ENCODE results near the gene TMPRSS11B.
"Not testable (repeated sequence)": the region's sequence is repeated elsewhere in the genome, so short reads cannot be mapped to it uniquely, and the experiment has no call there.

The TMPRSS11B gene

DNA sequence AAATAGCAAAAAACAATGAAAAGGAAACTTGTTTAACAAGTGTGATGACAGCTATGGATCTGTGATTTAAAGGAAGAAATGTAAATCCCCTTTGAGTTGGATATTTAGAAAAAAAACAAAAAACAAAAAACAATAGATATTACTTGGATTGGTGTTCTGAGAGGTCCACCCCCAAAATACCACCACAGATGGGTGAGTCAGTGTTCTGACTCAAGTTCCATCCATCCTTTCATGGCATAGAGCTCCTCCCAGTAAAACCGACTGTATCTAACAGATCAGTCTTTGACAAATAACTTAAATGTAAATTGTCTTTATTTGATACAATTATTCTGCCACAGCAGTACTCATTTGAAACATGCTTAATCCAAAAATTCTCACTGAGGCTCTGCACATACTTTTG is 27.4 kb downstream of the TMPRSS11B start:
- DNase-seq = no peak

DNA sequence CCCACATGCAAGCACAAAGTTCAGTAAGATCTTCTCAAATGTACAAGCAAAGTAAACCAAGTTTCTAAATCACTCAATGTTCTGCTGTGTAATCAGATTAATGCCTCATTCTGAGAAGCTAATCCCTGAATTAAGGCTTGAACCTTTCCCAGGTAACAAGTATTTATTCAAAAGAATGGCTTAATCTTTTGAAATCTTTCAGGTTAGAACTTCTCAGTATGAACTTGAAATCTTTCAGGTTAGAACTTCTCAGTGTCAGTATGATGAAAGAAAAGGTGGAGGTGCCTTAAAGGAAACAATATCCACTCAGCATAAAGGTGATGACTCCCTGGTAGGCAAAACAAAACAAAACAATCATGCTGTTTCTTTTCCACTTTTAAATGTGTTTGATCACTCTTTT is 29.0 kb downstream of the TMPRSS11B start:
- DNase-seq = no peak

DNA sequence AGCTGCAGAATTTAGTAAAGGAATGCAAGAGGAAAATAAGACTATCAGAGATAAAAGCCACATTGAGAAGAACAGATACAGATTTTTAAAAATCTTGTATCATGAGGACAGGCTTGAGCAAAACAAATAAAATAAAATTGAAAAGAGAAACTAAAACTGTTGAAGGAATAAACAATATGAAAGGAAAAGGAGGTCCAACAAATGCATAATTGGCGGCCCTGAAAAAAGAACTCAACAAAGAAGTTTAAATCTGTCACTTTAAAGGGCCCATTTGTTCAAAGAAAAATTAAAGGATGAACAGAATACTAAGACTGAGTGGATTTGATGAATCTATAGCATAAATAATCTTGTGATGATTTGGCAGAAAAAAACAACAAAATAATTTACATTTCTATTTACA is 36.5 kb downstream of the TMPRSS11B start:
- no peak for DNase-seq

DNA sequence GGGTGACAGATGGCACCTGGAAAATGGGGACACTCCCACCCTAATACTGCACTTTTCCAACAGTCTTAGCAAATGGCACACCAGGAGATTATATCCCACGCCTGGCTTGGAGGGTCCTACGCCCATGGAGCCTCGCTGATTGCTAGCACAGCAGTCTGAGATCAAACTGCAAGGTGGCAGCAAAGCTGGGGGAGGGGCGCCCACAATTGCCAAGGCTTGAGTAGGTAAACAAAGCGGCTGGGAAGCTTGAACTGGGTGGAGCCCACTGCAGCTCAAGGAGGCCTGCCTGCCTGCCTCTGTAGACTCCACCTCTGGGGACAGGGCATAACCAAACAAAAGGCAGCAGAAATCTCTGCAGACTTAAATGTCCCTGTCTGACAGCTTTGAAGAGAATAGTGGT is 51.2 kb downstream of the TMPRSS11B start:
- not testable (repeated sequence) for DNase-seq

DNA sequence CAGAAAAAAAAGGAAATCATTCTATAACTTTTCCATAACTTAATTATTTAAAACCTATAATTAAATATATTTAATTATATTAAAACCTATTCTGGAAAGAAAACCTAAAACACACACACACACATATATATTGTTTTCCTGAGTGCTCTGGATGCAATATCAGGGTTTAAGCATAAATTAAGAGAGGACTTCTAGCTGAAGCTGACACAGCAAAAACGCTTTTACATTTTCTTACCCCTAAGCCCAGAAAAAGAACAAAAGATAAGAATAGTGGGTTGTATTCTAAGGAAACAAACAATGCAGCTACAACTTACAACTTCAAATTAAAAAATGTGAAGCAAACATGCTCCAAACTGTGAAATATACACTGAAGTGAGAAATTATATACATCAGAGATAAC is 52.3 kb downstream of the TMPRSS11B start:
- no peak for DNase-seq

DNA sequence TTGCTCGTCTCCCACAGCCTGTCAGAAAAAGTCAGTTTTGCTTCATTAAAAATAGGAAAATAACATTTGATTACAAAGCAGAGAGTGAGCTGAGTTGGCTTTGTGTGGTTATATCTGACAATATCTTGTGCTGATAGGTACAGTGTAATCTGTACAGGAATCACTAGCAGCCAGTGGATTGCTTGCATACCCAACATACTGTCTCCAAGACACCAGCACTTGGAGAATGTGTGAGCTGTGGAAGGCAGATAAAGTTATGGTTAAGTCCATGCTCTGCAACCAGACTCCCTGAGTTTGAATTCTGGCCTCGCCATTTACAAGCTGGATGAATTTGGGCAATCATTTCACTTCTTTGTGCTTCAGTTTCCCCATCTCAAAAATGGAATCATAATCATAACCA is 58.3 kb downstream of the TMPRSS11B start:
- no peak for DNase-seq

DNA sequence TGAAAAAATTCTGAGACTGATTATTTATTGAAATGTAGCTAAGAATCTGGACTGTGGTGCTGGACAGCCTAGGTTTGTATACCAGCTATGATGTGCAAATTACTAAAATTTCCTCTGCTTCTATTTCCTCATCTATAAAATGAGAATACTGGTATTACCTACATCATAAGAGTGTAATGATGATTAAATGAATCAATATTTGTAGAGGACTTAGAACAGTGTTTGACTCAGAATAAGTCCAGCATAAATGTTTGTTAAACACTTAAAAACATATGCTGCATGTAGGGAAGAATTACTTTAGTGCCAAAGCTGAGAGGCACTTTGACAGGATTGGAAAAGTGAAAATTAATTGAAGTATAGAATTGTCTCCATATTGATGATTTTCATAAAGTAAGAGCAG is 60.6 kb downstream of the TMPRSS11B start:
- no peak for DNase-seq

DNA sequence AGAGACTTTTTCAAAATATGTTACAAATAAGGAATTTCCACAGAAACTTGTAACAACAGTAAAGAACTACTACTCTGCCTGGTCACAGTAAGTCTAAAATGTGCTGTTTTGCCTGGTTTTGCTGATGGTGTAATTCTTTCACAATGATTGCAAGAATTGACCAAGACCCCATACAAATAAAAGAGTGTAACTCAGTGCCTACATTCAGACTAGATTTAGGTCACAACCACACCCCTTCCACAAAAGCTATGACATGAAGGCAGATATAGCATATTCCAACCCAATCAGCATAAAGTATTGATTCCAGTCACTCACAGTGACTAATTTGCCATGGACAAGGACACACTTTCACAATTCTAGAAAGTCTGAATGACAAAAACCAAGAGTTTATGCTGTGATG is 62.1 kb downstream of the TMPRSS11B start:
- DNase-seq = no peak

DNA sequence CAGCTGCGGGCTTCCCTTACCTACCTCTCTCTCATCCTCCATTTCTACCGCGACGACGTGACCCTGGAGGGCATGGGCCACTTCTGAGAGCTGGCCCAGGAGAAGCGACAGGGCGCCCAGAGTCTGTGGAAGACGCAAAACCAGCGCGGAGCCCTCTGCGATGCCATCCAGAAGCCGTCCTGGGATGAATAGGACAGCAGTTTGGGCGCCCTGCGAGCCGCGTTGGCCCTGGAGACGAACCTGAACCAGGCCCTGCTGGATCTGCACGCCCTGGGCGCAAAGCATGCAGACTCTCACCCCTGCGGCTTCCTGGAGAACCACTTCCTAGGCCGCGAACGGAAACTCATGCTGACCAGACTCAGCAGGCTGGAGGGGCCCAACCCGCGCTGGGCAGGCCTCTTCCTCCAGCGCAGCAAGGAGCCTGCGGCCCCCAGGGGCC is 63.1 kb downstream of the TMPRSS11B start:
- no peak for DNase-seq

DNA sequence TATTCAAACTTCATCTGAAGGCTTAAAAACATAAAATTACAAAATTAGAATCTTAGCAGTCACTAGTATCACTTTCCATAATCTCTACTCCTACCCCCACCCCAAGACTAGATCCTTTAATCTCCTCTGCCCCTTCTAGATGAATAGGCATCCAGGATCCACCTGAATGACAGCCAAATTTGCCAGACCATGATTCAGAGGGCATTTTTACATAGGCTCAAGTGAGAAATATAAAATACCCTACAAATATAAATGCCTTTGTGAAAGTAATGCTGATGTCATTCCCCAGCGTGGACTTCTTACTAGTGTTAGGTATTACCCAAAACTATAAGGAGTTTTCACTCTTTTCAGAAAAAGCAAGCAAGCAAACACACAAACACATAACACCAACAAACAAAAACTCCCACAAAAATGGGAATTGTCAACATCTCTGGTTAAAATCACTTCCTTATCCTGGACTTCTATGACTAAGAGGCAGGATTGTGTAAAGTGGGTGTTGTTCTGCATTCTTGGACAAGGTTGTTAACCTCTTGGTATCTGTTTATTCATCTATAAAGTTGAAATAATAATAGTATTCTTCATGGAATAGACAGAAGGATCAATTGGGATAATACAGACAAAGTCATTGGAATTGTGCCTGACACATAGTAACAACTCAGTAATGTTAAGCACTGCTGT is 64.5 kb downstream of the TMPRSS11B start:
- DNase-seq = no peak

DNA sequence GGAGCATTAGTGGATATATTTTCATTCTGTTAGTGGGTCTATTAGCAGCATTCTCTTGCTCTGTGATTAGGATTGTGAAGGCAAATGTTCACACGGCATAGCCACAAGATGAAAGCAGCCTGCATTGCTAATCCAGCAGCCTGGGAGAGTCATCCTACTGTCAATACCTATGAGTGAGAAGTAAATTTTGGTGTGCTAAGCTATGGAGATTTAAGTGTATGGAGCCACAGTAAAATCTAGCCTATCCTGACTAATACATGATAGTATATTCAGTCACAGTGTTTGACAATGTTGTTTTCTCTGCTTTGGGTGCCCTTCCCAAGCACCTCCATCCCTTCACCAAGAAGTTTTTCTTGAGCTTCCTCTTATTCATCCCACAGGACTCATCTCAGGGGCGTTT is 68.6 kb downstream of the TMPRSS11B start:
- no peak for DNase-seq

All from fibroblast of skin of back (primary cell).